Endothelial cell of umbilical vein (primary cell): ENCODE data around the gene ADGRL3. TPM values are rescaled to one million over a fixed set of nuclear protein-coding genes. Genes with fewer than 3 reads are reported as not detected.

ENCODE experiments used
- BruUV-seq: library from RNA; stranded (reverse); fragments of 400-500 nt; replicated peaks from 2 replicates; lab custom pipeline; 2021; lab: Mats Ljungman, UMichigan
- CTCF ChIA-PET: fragments of 300-600, 350-600 bp; sonication (Branson Sonifier 250); formaldehyde crosslinking; loops from one replicate; lab custom pipeline; 2021; ENCODE audit warnings: antibody characterized with exemption, inconsistent platforms; lab: Charles Lee
- POLR2A ChIA-PET: fragments of 300-600, 350-600 bp; sonication (Branson Sonifier 250); formaldehyde crosslinking; loops from one replicate; lab custom pipeline; 2021; ENCODE audit warnings: antibody characterized with exemption, inconsistent platforms; lab: Charles Lee
- DNase-seq: peaks from one replicate; pipeline ENCODE4 v3.0.0-alpha.2; 2011; ENCODE audit warnings: low read depth, low spot score
- FAIRE-seq: peaks from 2 replicates; lab custom pipeline; 2011; peaks lifted over from hg19 to GRCh38; lab: Jason Lieb, UNC
- H2AFZ ChIP-seq: 2 replicates; pipeline ENCODE4 v1.6.0; 2012; ENCODE audit warnings: low read depth, low read length, control low read depth, inconsistent platforms
- H3K27ac ChIP-seq: 2 replicates; pipeline ENCODE4 v1.5.1; 2011; ENCODE audit warnings: low read depth, mild to moderate bottlenecking, control low read depth, low read length, moderate library complexity; ENCODE audit not compliant: insufficient read depth
- H3K27me3 ChIP-seq, 2 experiments: 2 replicates each; pipeline versions ENCODE4 v1.6.0 to v1.6.1; 2011; ENCODE audit warnings: low read length in 2 of 2, mixed read lengths in 1 of 2; ENCODE audit not compliant: control insufficient read depth in 2 of 2, insufficient read depth in 2 of 2
- H3K36me3 ChIP-seq, 2 experiments: 2 replicates in 1 of 2; 3 replicates in 1 of 2; pipeline ENCODE4 v1.5.1; 2011; ENCODE audit warnings: low read length in 2 of 2, mild to moderate bottlenecking in 1 of 2, moderate library complexity in 1 of 2; ENCODE audit not compliant: control insufficient read depth in 2 of 2, insufficient read depth in 2 of 2; ENCODE audit errors: extremely low read depth in 1 of 2
- H3K4me1 ChIP-seq: 3 replicates; pipeline ENCODE4 v1.5.1; 2011; ENCODE audit warnings: mild to moderate bottlenecking, low read length; ENCODE audit not compliant: control insufficient read depth, insufficient read depth; ENCODE audit errors: extremely low read depth
- H3K4me2 ChIP-seq: 2 replicates; pipeline ENCODE4 v1.6.1; 2011; ENCODE audit warnings: low read length, control low read depth, mixed read lengths; ENCODE audit not compliant: insufficient read depth
- H3K4me3 ChIP-seq, 3 experiments: fragments of 200-600 bp in 1 of 3; sonication (generic), shearing (Covaris generic) in 1 of 3; replicated peaks in 1 of 3; 2 replicates each; pipeline ENCODE4 v1.5.1; 2011 to 2016; ENCODE audit warnings: control low read depth in 3 of 3, low read length in 3 of 3, mild to moderate bottlenecking in 2 of 3, inconsistent platforms in 1 of 3, low read depth in 1 of 3, moderate library complexity in 1 of 3; ENCODE audit not compliant: insufficient read depth in 1 of 3
- H3K79me2 ChIP-seq: 2 replicates; pipeline ENCODE4 v1.6.0; 2012; ENCODE audit warnings: low read length, inconsistent platforms; ENCODE audit not compliant: control insufficient read depth, insufficient read depth
- H3K9ac ChIP-seq: replicated peaks from 2 replicates; pipeline ENCODE3; 2011; ENCODE audit warnings: low read length, control low read depth; ENCODE audit not compliant: insufficient read depth; ENCODE audit errors: extremely low read depth
- H3K9me1 ChIP-seq: replicated peaks from 3 replicates; pipeline ENCODE4 v1.6.0; 2011; ENCODE audit warnings: mild to moderate bottlenecking, low read length; ENCODE audit not compliant: control insufficient read depth, insufficient read depth; ENCODE audit errors: extremely low read depth
- H3K9me3 ChIP-seq: replicated peaks from 2 replicates; pipeline ENCODE4 v1.5.1; 2012; ENCODE audit warnings: low read length, inconsistent platforms; ENCODE audit not compliant: control insufficient read depth, insufficient read depth
- H4K20me1 ChIP-seq: replicated peaks from 2 replicates; pipeline ENCODE3; 2011; ENCODE audit warnings: mild to moderate bottlenecking, low read length; ENCODE audit not compliant: control insufficient read depth, insufficient read depth; ENCODE audit errors: extremely low read depth
- CTCF ChIP-seq, 2 donors: IDR thresholded peaks; 1 replicate in 1 of 2; 2 replicates in 1 of 2; pipeline ENCODE4 v1.5.1; 2011; ENCODE audit warnings: low read length in 2 of 2, mild to moderate bottlenecking in 2 of 2, moderate library complexity in 2 of 2, control low read depth in 1 of 2, inconsistent platforms in 1 of 2, low read depth in 1 of 2; ENCODE audit not compliant: insufficient read depth in 1 of 2; ENCODE audit errors: extremely low read depth in 1 of 2
- EZH2 ChIP-seq: IDR thresholded peaks from 2 replicates; pipeline ENCODE4 v1.6.1; 2012; ENCODE audit warnings: borderline replicate concordance, low read depth, mild to moderate bottlenecking, moderate library complexity, low read length, inconsistent platforms; ENCODE audit not compliant: severe bottlenecking
- FOS ChIP-seq: IDR thresholded peaks from 2 replicates; pipeline ENCODE4 v1.6.1; 2011; ENCODE audit warnings: mild to moderate bottlenecking, low read length, moderate library complexity, borderline replicate concordance; ENCODE audit not compliant: insufficient read depth
- GATA2 ChIP-seq: IDR thresholded peaks from 2 replicates; pipeline ENCODE4 v1.7.0; 2011; ENCODE audit warnings: low read depth, mild to moderate bottlenecking, moderate library complexity, mixed read lengths, low read length; ENCODE audit not compliant: insufficient read length, insufficient read depth
- JUN ChIP-seq: IDR thresholded peaks from 2 replicates; pipeline ENCODE4 v1.6.1; 2011; ENCODE audit warnings: borderline replicate concordance, low read depth; ENCODE audit not compliant: insufficient read length, insufficient read depth
- MYC ChIP-seq: IDR thresholded peaks from one replicate; pipeline ENCODE4 v1.6.1; 2011; ENCODE audit warnings: mild to moderate bottlenecking, low read depth, low read length
- POLR2A ChIP-seq: IDR thresholded peaks from 2 replicates; pipeline ENCODE4 v1.6.1; 2012; ENCODE audit warnings: low read depth, mild to moderate bottlenecking, control low read depth, low read length
- POLR2AphosphoS5 ChIP-seq: IDR thresholded peaks from 2 replicates; pipeline ENCODE4 v1.6.1; 2012; ENCODE audit warnings: low read depth, mild to moderate bottlenecking, control low read depth, low read length, moderate library complexity; ENCODE audit not compliant: insufficient read depth
- dilution Hi-C: fragments of 300-500 bp; cut with MboI; formaldehyde crosslinking; loops from one replicate; pipeline ENCODE4 v1.15.0; 2019; ENCODE audit warnings: low sequenced_read_pairs; ENCODE audit not compliant: extremely low pct_ligation_motif_present
- intact Hi-C: fragments of 100-400 bp; cut with micrococcal nuclease; formaldehyde crosslinking; loops from one replicate; pipeline ENCODE4 v1.10.0; 2022
- polyA plus RNA-seq, 4 experiments: library from polyadenylated mRNA; depleted of rRNA in 3 of 4; stranded (reverse) in 3 of 4; unstranded in 1 of 4; fragments of >200 nt; gene quantifications; 2 replicates each; pipeline versions ENCODE4 v1.2.1 to v1.2.3, GENCODE V29; 2011 to 2012; ENCODE audit warnings: missing spikeins in 1 of 4
- total RNA-seq: library from RNA; stranded (reverse); gene quantifications from 2 replicates; pipeline ENCODE4 v1.2.3, GENCODE V29; 2021
- TF ChIP-seq, protein P1 (sequence below): IDR thresholded peaks from 2 replicates; pipeline ENCODE4 v1.6.1; 2011; ENCODE audit not compliant: insufficient read depth, insufficient read length

ADGRL3 gene
- total and polyA plus RNA-seq, 2 donors (not counting 3 experiments of a cell fraction or from before 2014, with no cell fraction given) = not detected

GRCh38 chr4:62051332-62051731 is 851.2 kb downstream of the ADGRL3 start:
- H2AFZ ChIP-seq = no peak overlapping the region
- ChIA-PET CTCF (no interaction called here), POLR2A (interaction anchor here (0.7 kb wide), 1 partner anchor 27 kb away, joined by 3 read pairs; no protein-coding TSS in a partner anchor)
- dilution Hi-C loops = no loop called here
- FAIRE-seq = no peak
- no TSS peak for BruUV-seq
- no peaks in the 10 kb centered on the region for H3K79me2 ChIP-seq
- no peaks in the 10 kb centered on the region for H3K27me3 ChIP-seq
- H3K4me3 ChIP-seq = no peak overlapping the region
- no peaks in the 10 kb centered on the region for H3K9me3 ChIP-seq
- H3K9me1 ChIP-seq = no peaks in the 10 kb centered on the region
- H4K20me1 ChIP-seq = no peaks in the 10 kb centered on the region
- no peaks in the 10 kb centered on the region for H3K36me3 ChIP-seq
- H3K9ac ChIP-seq = no peak overlapping the region
- TF ChIP-seq POLR2A (no peak), FOS (no peak), MYC (no peak), CTCF (IDR thresholded peaks at IDR 0.05; ENCODE audit: extremely low read depth in 1 of 2, insufficient read depth in 1 of 2, low read depth in 1 of 2, low read length in 2 of 2) (no peak), JUN (no peak), GATA2 (no peak), EZH2 (no peak), POLR2AphosphoS5 (no peak)
- TF ChIP-seq, protein P1, sequence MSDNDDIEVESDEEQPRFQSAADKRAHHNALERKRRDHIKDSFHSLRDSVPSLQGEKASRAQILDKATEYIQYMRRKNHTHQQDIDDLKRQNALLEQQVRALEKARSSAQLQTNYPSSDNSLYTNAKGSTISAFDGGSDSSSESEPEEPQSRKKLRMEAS = no peak
- no peak for DNase-seq
- no peak overlapping the region for H3K27ac ChIP-seq
- H3K4me1 ChIP-seq = no peaks in the 10 kb centered on the region
- intact Hi-C loops = no loop called here
- no peak overlapping the region for H3K4me2 ChIP-seq
